GM12878 (cell line): ENCODE data around the gene AFTPH. TPM values are rescaled to one million over a fixed set of nuclear protein-coding genes. Genes with fewer than 3 reads are reported as not detected.

Experiments
- ATAC-seq: fragments of 200-7000 bp; cut with Tn5 transposase; 3 replicates; pipeline ENCODE4 v1.9.1; 2020; ENCODE audit warnings: mild to moderate bottlenecking, moderate library complexity
- BruUV-seq: library from RNA; stranded (reverse); fragments of 400-500 nt; replicated peaks from 2 replicates; lab custom pipeline; 2021; lab: Mats Ljungman, UMichigan
- CTCF ChIA-PET: fragments of 300-600 bp; sonication (Branson Sonifier 250); formaldehyde crosslinking; extraction: SDS; loops from one replicate; lab custom pipeline; 2021; ENCODE audit warnings: inconsistent platforms; lab: Yijun Ruan, JAX
- POLR2A ChIA-PET: fragments of 350-600 bp; formaldehyde crosslinking; extraction: SDS; loops from one replicate; lab custom pipeline; 2021; ENCODE audit warnings: inconsistent platforms; lab: Charles Lee
- RAD21 ChIA-PET: fragments of 300-600 bp; sonication (Branson Sonifier 250); formaldehyde crosslinking; loops from one replicate; lab custom pipeline; 2023; ENCODE audit warnings: antibody characterized with exemption; ENCODE audit not compliant: unreplicated experiment; lab: Charles Lee
- SMC1A ChIA-PET: fragments of 300-600 bp; sonication (Branson Sonifier 250); formaldehyde crosslinking; loops from one replicate; lab custom pipeline; 2023; ENCODE audit not compliant: unreplicated experiment, uncharacterized antibody; lab: Charles Lee
- DNase-seq: peaks from one replicate; pipeline ENCODE4 v3.0.0-alpha.2; 2011; ENCODE audit warnings: low read depth, low spot score
- FAIRE-seq: peaks from 3 replicates; lab custom pipeline; 2011; peaks lifted over from hg19 to GRCh38; lab: Jason Lieb, UNC
- H2AFZ ChIP-seq: 2 replicates; pipeline ENCODE4 v1.6.0; 2011; ENCODE audit warnings: low read depth, low read length, control low read depth; ENCODE audit not compliant: control insufficient read depth
- H3K27ac ChIP-seq: 2 replicates; pipeline ENCODE4 v1.5.1; 2011; ENCODE audit warnings: control low read depth; ENCODE audit not compliant: control insufficient read depth, insufficient read depth
- H3K27me3 ChIP-seq, 2 experiments: replicated peaks in 1 of 2; 2 replicates each; pipeline versions ENCODE4 v1.6.0 to v1.6.1; 2011; ENCODE audit warnings: low read length in 1 of 2; ENCODE audit not compliant: control insufficient read depth in 2 of 2, insufficient read depth in 2 of 2
- H3K36me3 ChIP-seq, 2 experiments: 2 replicates each; pipeline ENCODE4 v1.5.1; 2011; ENCODE audit warnings: low read length in 1 of 2; ENCODE audit not compliant: control insufficient read depth in 2 of 2, insufficient read depth in 2 of 2
- H3K4me1 ChIP-seq: 2 replicates; pipeline ENCODE4 v1.6.1; 2011; ENCODE audit warnings: mild to moderate bottlenecking, low read length, moderate library complexity, mixed read lengths; ENCODE audit not compliant: control insufficient read depth, insufficient read depth
- H3K4me2 ChIP-seq: 2 replicates; pipeline ENCODE4 v1.6.0; 2011; ENCODE audit warnings: control low read depth; ENCODE audit not compliant: control insufficient read depth, insufficient read depth
- H3K4me3 ChIP-seq: fragments of 200-600 bp; sonication (generic); 2 replicates; pipeline ENCODE4 v1.5.1; 2016
- H3K79me2 ChIP-seq: 2 replicates; pipeline ENCODE4 v1.6.0; 2011; ENCODE audit warnings: low read length; ENCODE audit not compliant: control insufficient read depth, insufficient read depth
- H3K9ac ChIP-seq: 2 replicates; pipeline ENCODE4 v1.8.0; 2011; ENCODE audit warnings: low read length, control low read depth, mixed read lengths; ENCODE audit not compliant: control insufficient read depth, insufficient read depth
- H3K9me3 ChIP-seq: replicated peaks from 3 replicates; pipeline ENCODE4 v1.5.1; 2011; ENCODE audit warnings: mild to moderate bottlenecking, low read length; ENCODE audit not compliant: control insufficient read depth, insufficient read depth
- H4K20me1 ChIP-seq: 2 replicates; pipeline ENCODE4 v1.6.0; 2011; ENCODE audit not compliant: control insufficient read depth, insufficient read depth
- BACH1 ChIP-seq: fragments of 450-650 bp; IDR thresholded peaks from 2 replicates; pipeline ENCODE4 v1.6.1; 2017; ENCODE audit warnings: mild to moderate bottlenecking, borderline replicate concordance
- BMI1 ChIP-seq: fragments of 450-650 bp; IDR thresholded peaks from 2 replicates; pipeline ENCODE4 v1.6.1; 2016; ENCODE audit warnings: mild to moderate bottlenecking, moderate library complexity, borderline replicate concordance
- CBX3 ChIP-seq: fragments of 200-600 bp; sonication (generic); IDR thresholded peaks from 2 replicates; pipeline ENCODE4 v1.6.1; 2016; ENCODE audit warnings: low read depth, borderline replicate concordance
- CHD1 ChIP-seq: IDR thresholded peaks from 2 replicates; pipeline ENCODE4 v1.6.1; 2012; ENCODE audit warnings: low read depth, low read length, improper control_type of control experiment
- GABPA ChIP-seq: IDR thresholded peaks from 2 replicates; pipeline ENCODE4 v1.6.1; 2014; ENCODE audit warnings: antibody characterized with exemption, low read depth, mild to moderate bottlenecking, inconsistent platforms
- GATAD2B ChIP-seq: fragments of 450-650 bp; conservative IDR thresholded peaks from 2 replicates; pipeline ENCODE4 v1.6.1; 2017; ENCODE audit warnings: low read depth, mild to moderate bottlenecking, moderate library complexity
- IRF4 ChIP-seq: IDR thresholded peaks from 2 replicates; pipeline ENCODE4 v1.6.1; 2011; ENCODE audit warnings: low read depth, low read length
- JUND ChIP-seq: IDR thresholded peaks from 2 replicates; pipeline ENCODE4 v1.6.1; 2012; ENCODE audit warnings: low read depth, mild to moderate bottlenecking, low read length, improper control_type of control experiment, moderate library complexity
- LARP7 ChIP-seq: fragments of 450-650 bp; IDR thresholded peaks from 2 replicates; pipeline ENCODE4 v1.6.1; 2017; ENCODE audit warnings: mild to moderate bottlenecking
- MYB ChIP-seq: fragments of 150-350 bp; IDR thresholded peaks from 2 replicates; pipeline ENCODE4 v1.6.1; 2014; ENCODE audit warnings: mild to moderate bottlenecking, low read depth, low read length, borderline replicate concordance
- NRF1 ChIP-seq: conservative IDR thresholded peaks from 2 replicates; pipeline ENCODE4 v1.6.1; 2011; ENCODE audit warnings: mild to moderate bottlenecking, low read depth, low read length, improper control_type of control experiment
- SREBF1 ChIP-seq: IDR thresholded peaks from 2 replicates; pipeline ENCODE4 v1.6.1; 2012; ENCODE audit warnings: mild to moderate bottlenecking, low read length
- TCF12 ChIP-seq: IDR thresholded peaks from 2 replicates; pipeline ENCODE4 v1.6.1; 2011; ENCODE audit warnings: low read depth, mild to moderate bottlenecking, low read length
- ZBTB11 ChIP-seq: fragments of 450-650 bp; formaldehyde crosslinking; IDR thresholded peaks from 2 replicates; pipeline ENCODE4 v1.5.0; 2022; ENCODE audit warnings: mild to moderate bottlenecking, missing genetic modification characterization
- ZSCAN29 ChIP-seq: fragments of 450-650 bp; IDR thresholded peaks from 2 replicates; pipeline ENCODE4 v1.6.1; 2017; ENCODE audit warnings: mild to moderate bottlenecking, moderate library complexity
- WGBS: methylation state at CpG from one replicate; pipeline ENCODE4 v1.1.6; 2016; ENCODE audit warnings: low lambda C conversion rate; ENCODE audit not compliant: insufficient replicate concordance, insufficient coverage; ENCODE audit errors: missing lambda C conversion rate; 5-methylcytosine and 5-hydroxymethylcytosine counted together
- in situ Hi-C: fragments of 300-500 bp; cut with MboI; formaldehyde crosslinking; loops from 9 replicates; pipeline ENCODE4 v1.14.3; 2018; ENCODE audit warnings: mixed read lengths
- intact Hi-C: fragments of 100-400 bp; cut with micrococcal nuclease; formaldehyde crosslinking; loops from one replicate; pipeline ENCODE4 v1.14.2; 2022; ENCODE audit not compliant: unreplicated experiment
- polyA plus RNA-seq, 11 experiments: library from polyadenylated mRNA; depleted of rRNA in 4 of 11; unstranded in 6 of 11; stranded (reverse) in 5 of 11; fragments of >200 nt; fragmentation: Nextera tagmentation in 4 of 11; fragmentation: Illumina TruSeq in 1 of 11; extraction: Ambion mirVana in 4 of 11; extraction: Trizol in 1 of 11; gene quantifications; 1 replicate in 1 of 11; 2 replicates in 10 of 11; pipeline versions ENCODE4 v1.2.1 to v1.2.3, GENCODE V29; 2011 to 2016; ENCODE audit warnings: inconsistent platforms in 2 of 11, missing spikeins in 2 of 11, low read depth in 1 of 11
- total RNA-seq, 4 experiments: library from RNA; depleted of rRNA in 3 of 4; stranded (reverse); fragments of >200 nt in 3 of 4; fragmentation: Illumina TruSeq in 1 of 4; extraction: Trizol in 1 of 4; gene quantifications; 2 replicates each; pipeline versions ENCODE4 v1.2.1 to v1.2.3, GENCODE V29; 2013 to 2021
- TF ChIP-seq, protein P1 (sequence below): IDR thresholded peaks from 2 replicates; pipeline ENCODE4 v1.6.1; 2012; ENCODE audit warnings: low read depth, low read length, improper control_type of control experiment

Gene AFTPH
- total and polyA plus RNA-seq, 10 of the 15 experiments (the other 5 are each of a cell fraction or from before 2014, with no cell fraction given): 25.6 to 77.3 (median 39.5) TPM

DNA sequence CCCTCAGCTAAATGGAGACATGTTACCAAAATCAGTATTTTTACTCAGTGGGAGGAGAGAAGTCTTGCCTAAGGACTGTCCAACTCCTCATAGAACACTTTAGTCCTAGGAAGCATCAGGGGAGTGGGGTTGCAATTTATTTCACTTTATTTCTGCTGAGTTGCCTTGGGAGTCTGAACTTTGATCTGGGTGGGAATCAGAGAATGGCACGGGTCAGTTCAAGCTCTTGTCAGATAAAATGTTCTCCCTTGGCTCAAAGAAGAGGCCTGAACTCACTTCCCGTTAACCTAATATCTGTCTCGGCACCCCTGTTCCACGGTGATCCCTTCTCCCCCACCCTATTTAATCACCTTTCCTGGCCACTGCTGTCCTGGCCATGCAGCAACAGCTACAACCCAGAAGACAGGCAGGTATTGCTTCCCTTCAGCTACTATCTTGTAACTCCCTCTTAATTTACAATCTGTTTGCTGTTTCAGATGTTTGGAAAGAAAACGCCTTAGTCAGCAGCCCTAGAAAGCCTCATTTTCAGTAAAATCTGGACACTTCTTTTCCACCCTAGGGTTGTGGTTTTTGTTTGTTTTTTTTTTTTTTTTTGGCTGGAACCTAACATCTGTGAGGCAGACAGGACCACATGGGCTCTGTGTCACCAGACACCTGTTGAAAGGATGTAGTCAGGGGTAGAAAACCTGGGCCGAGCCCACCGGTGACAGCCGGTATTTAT, 77.1 kb downstream of the AFTPH start:
- H4K20me1 ChIP-seq: no peaks in the 10 kb centered on the region
- BruUV-seq: no TSS peak
- peaks cover 16% of the 10 kb centered on the region for H3K4me1 ChIP-seq
- ChIA-PET SMC1A (interaction anchor here (0.8 to 1.9 kb wide), 5 partner anchors 9 to 231 kb away, joined by 3 to 6 read pairs (median 3); no protein-coding TSS in a partner anchor), POLR2A (no interaction called here), CTCF (interaction anchor here (0.6 to 1.4 kb wide), 6 partner anchors 8 to 268 kb away, joined by 3 to 5 read pairs (median 4); no protein-coding TSS in a partner anchor), RAD21 (interaction anchor here (1.8 kb wide), 1 partner anchor 263 kb away, joined by 4 read pairs; no protein-coding TSS in a partner anchor)
- no peaks in the 10 kb centered on the region; the same call in 2 of the 3 replicates for H3K9me3 ChIP-seq
- H3K27ac ChIP-seq: no peak overlapping the region
- H2AFZ ChIP-seq: no peak overlapping the region
- no peak overlapping the region for H3K4me2 ChIP-seq
- FAIRE-seq (no peak), ATAC-seq (no peak), DNase-seq (no peak)
- in situ Hi-C loops (no loop called here), intact Hi-C loops (no loop called here)
- H3K79me2 ChIP-seq: no peaks in the 10 kb centered on the region
- H3K36me3 ChIP-seq: no peaks in the 10 kb centered on the region
- no peak for TF ChIP-seq JUND
- TF ChIP-seq, protein P1, sequence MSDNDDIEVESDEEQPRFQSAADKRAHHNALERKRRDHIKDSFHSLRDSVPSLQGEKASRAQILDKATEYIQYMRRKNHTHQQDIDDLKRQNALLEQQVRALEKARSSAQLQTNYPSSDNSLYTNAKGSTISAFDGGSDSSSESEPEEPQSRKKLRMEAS: no peak
- no peak for TF ChIP-seq TCF12
- TF ChIP-seq BACH1: no peak
- no peak for TF ChIP-seq ZBTB11
- TF ChIP-seq CBX3: no peak
- no peak for TF ChIP-seq SREBF1
- no peak for TF ChIP-seq ZSCAN29
- no peak for TF ChIP-seq GABPA
- no peak for TF ChIP-seq BMI1
- TF ChIP-seq GATAD2B: no peak
- no peak for TF ChIP-seq LARP7
- no peak for TF ChIP-seq IRF4
- no peak for TF ChIP-seq CHD1
- no peak for TF ChIP-seq NRF1
- TF ChIP-seq MYB: no peak
- H3K4me3 ChIP-seq: no peak overlapping the region
- no peaks in the 10 kb centered on the region for H3K27me3 ChIP-seq
- WGBS: 81% methylated on average over 8 of the region's 8 CpGs
- no peak overlapping the region for H3K9ac ChIP-seq
